GM21360 (cell line): Measurements from ENCODE around the gene VANGL2.

Experiments
- ATAC-seq: cut with Tn5 transposase; IDR thresholded peaks from one replicate; pipeline ENCODE4 v1.9.1; 2021; ENCODE audit warnings: mild to moderate bottlenecking, moderate library complexity; ENCODE audit not compliant: unreplicated experiment

The VANGL2 gene

GRCh38 chr1:160455153-160455517 lies 54.8 kb downstream of the VANGL2 start:
- no peak for ATAC-seq

- no peak for ATAC-seq
Observed at GRCh38 chr1:160459056-160459455, 58.7 kb downstream of the VANGL2 start.

DNA sequence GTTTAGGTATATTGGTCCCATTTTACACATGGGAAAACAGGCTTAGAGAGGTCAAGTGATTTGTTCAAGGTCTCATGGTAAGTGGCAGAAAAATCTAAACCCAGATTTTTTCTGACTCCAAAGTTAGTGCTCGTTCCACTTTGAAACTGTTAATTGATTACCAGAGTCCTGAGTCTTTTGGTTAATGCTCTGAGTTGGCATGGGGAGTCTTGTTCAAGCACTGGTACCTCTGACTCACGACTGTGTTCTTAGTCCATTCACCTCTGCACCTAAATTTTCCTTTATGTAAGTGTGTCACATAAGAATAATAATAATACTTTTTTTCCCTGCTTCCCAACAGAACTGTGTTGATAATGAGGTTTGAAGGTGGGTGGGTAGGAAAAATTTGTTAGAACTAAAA lies 59.3 kb downstream of the VANGL2 start:
- no peak for ATAC-seq

GRCh38 chr1:160460214-160460642 lies 59.9 kb downstream of the VANGL2 start:
- no peak for ATAC-seq

GRCh38 chr1:160460683-160461287 lies 60.4 kb downstream of the VANGL2 start:
- no peak for ATAC-seq

GRCh38 chr1:160465123-160465522 lies 64.8 kb downstream of the VANGL2 start:
- no peak for ATAC-seq

DNA sequence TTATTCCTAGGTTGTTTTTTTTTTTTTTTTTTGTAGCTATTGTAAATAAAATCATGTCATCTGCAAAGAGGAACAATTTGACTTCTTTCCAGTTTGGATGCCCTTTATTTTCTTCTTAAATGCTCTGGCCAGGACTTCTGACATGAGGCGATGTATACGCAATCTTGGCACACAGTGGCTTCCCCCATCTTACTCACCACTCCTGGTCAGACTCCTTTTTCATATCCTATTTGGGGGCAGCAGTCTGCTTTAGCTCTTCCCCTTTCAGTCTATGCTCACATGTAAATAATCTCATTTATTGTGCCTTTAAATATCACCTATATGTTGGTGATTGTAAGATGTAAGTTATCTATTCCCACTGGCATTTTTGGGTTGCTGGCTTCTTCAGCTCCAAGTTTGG lies 66.6 kb downstream of the VANGL2 start:
- no peak for ATAC-seq

DNA sequence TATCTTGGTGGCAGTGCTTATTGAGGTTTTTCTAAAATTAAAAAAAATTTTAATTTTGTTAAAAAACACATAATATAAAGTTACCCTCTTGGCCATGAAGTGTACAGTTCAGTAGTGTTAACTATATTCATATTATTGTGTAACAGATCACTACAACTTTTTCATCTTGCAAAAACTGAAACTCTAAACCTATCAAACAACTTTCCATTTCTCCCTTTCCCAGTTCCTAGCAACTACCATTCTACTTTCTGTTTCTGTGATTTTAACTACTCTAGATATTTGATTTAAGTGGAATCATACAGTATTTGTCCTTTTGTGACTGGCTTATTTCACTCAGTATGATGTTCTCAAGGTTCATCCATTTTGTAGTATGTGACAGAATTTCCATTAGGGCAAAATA lies 67.2 kb downstream of the VANGL2 start:
- no peak for ATAC-seq

DNA sequence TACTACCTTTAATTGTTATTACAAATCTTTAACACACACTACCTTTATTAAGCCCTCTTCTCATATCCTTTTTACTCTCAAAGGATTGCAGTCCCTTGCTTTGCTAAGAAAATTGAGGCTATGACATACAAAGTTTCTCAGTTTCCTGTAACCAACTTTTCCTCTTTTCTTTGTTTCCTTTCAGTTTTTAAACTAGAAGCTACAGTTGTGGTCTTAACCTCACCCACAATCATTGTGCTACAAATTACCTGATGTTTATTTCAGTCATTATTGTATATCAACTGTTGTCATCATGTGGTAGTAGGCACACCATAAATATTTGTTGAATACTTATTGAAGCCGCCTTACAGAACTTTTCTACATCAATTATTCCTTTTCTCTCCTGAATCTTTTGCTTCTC lies 70.9 kb downstream of the VANGL2 start:
- no peak for ATAC-seq

DNA sequence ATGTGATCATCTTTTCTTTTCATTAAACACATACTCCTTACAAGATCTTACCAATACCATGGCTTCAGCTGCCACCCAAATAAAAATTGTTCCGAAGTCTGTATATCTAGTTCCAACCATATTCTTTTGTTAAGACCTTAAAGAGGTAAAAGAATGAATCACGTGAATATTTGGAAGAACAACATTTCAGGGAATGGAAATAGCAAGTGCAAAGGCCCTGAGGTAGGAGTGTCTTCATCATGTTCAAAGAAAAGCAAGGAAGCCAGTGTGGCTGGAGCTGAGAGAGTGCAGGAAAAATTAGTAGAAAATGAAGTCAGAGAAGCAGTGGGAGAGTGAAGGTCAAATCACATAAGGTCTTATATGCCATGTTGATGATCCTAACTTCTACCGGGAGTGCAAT lies 71.7 kb downstream of the VANGL2 start:
- ATAC-seq: no peak

GRCh38 chr1:160474392-160475242 lies 74.3 kb downstream of the VANGL2 start:
- no peak for ATAC-seq
